Measurements from ENCODE around the gene GDPD1.
"Not testable (repeated sequence)": the region's sequence is repeated elsewhere in the genome, so short reads cannot be mapped to it uniquely, and the experiment has no call there.

Gene GDPD1

DNA sequence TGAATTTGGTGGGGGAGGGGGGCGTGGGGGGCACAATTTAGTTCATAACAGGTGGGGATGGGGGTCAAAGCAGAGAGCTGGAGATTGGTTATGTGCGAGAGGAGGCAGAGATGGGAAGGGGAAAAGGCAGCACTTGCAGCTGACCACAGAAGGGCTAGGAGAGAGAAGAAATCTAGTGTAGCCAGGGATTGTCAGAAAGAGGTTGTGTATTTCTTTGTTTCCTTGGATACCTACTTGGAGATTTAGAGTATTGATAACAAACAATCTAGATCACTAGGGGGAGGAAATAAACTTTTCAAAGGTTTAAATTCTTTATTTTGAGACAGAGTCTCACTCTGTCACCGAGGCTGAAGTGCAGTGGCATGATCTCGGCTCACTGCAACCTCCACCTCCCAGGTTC lies 64.0 kb downstream of the GDPD1 start:
- Histone ChIP-seq H3K9me3 (ENCODE audit: control insufficient read depth, low read length) (no peaks in the 10 kb centered on the region), H3K4me1 (ENCODE audit: control insufficient read depth, insufficient read depth, low read length, poor library complexity, severe bottlenecking) (no peaks in the 10 kb centered on the region), H3K27ac (ENCODE audit: insufficient read depth, low read length, poor library complexity, severe bottlenecking) (no peak overlapping the region), H3K36me3 (ENCODE audit: control insufficient read depth, insufficient read depth, low read length) (no peaks in the 10 kb centered on the region), H3K27me3 (replicated peaks; ENCODE audit: control insufficient read depth, insufficient read depth, low read length, poor library complexity, severe bottlenecking) (no peaks in the 10 kb centered on the region), H3K4me3 (ENCODE audit: insufficient read depth, low read depth, low read length, poor library complexity, severe bottlenecking) (no peak overlapping the region)
- DNase-seq: no peak

DNA sequence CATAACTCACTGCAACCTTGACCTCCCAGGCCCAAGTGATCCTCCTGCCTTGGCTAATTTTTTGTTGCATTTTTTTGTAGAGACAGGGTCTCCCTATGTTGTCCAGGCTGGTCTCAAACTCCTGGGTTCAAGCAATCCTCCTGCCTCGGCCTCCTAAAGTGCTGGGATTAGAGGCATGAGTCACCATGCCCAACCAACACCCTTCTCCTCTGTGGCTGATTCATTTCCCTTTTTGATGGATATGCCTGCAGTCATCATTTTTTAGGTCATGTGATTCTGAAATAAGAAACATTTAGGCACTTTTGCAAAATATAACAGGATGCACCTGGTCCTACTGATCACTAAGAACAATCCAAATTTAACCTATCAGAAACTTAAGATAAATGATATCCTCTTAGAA lies 67.1 kb downstream of the GDPD1 start:
- Histone ChIP-seq H3K27me3 (replicated peaks; ENCODE audit: control insufficient read depth, insufficient read depth, low read length, poor library complexity, severe bottlenecking) (no peaks in the 10 kb centered on the region), H3K36me3 (ENCODE audit: control insufficient read depth, insufficient read depth, low read length) (no peaks in the 10 kb centered on the region), H3K27ac (ENCODE audit: insufficient read depth, low read length, poor library complexity, severe bottlenecking) (no peak overlapping the region), H3K4me1 (ENCODE audit: control insufficient read depth, insufficient read depth, low read length, poor library complexity, severe bottlenecking) (no peaks in the 10 kb centered on the region), H3K9me3 (ENCODE audit: control insufficient read depth, low read length) (no peaks in the 10 kb centered on the region), H3K4me3 (ENCODE audit: insufficient read depth, low read depth, low read length, poor library complexity, severe bottlenecking) (no peak overlapping the region)
- DNase-seq: no peak

DNA sequence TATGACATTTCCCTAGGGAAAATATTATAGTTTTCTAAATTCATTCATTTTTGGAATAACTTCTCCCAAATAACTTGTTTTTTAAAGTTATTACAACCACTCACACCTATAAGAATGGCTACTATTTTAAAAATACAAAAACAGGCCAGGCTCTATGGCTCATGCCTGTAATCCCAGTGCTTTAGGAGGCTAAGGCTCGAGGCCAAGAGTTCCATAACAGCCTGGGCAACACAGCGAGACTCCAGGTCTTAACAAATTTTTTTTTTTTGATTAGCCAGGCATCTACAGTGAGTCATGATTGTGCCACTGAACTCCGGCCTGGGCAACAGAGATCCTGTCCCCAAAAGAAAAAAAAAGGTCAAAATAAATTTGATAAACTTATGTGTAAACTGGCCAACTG lies 67.6 kb downstream of the GDPD1 start:
- H3K27ac ChIP-seq (ENCODE audit: insufficient read depth, low read length, poor library complexity, severe bottlenecking): no peak overlapping the region
- DNase-seq: no peak

DNA sequence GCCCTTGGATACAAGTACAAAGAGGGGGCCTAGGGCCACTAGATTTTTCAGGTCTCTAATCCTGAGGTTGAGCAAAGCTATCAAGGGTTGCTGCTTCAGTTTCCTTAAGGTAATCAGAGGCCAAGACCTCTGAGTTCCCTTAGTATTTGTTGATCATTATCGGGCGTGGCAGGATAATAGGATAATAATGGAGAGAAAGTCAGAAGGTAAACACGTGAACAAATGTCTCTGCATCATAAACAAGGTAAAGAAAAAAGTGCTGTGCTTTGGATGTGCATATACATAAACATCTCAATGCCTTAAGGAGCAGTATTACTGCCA lies 69.6 kb downstream of the GDPD1 start:
- Histone ChIP-seq H3K9me3 (ENCODE audit: control insufficient read depth, low read length) (no peaks in the 10 kb centered on the region), H3K36me3 (ENCODE audit: control insufficient read depth, insufficient read depth, low read length) (no peaks in the 10 kb centered on the region), H3K27me3 (replicated peaks; ENCODE audit: control insufficient read depth, insufficient read depth, low read length, poor library complexity, severe bottlenecking) (no peaks in the 10 kb centered on the region), H3K4me3 (ENCODE audit: insufficient read depth, low read depth, low read length, poor library complexity, severe bottlenecking) (no peak overlapping the region), H3K27ac (ENCODE audit: insufficient read depth, low read length, poor library complexity, severe bottlenecking) (no peak overlapping the region), H3K4me1 (ENCODE audit: control insufficient read depth, insufficient read depth, low read length, poor library complexity, severe bottlenecking) (no peaks in the 10 kb centered on the region)
- DNase-seq: no peak

More for the DNA sequence above, 67.6 kb downstream of the GDPD1 start:
- Histone ChIP-seq H3K9me3 (ENCODE audit: control insufficient read depth, low read length) (no peaks in the 10 kb centered on the region), H3K4me3 (ENCODE audit: insufficient read depth, low read depth, low read length, poor library complexity, severe bottlenecking) (no peak overlapping the region), H3K4me1 (ENCODE audit: control insufficient read depth, insufficient read depth, low read length, poor library complexity, severe bottlenecking) (no peaks in the 10 kb centered on the region), H3K27me3 (replicated peaks; ENCODE audit: control insufficient read depth, insufficient read depth, low read length, poor library complexity, severe bottlenecking) (no peaks in the 10 kb centered on the region), H3K36me3 (ENCODE audit: control insufficient read depth, insufficient read depth, low read length) (no peaks in the 10 kb centered on the region)

DNA sequence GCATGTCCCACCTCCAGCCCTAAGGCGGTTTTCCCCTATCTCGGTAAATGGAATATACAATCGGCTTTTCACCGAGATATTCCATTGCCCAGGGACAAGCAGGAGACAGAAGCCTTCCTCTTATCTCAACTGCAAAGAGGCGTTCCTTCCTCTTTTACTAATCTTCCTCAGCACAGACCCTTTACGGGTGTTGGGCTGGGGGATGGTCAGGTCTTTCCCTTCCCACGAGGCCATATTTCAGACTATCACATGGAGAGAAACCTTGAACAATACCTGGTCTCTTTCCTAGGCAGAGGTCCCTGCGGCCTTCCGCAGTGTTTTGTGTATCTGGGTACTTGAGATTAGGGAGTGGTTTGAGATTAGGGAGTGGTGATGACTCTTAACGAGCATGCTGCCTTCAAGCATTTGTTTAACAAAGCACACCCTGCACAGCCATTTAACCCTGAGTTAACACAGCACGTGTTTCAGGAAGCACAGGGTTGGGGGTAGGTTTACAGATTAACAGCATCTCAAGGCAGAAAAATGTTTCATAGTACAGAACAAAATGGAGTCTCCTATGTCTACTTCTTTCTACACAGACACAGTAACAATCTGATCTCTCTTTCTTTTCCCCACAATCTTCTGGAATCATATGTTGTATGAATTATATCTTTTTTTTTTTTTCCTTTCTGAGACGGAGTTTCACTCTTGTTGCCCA lies 70.1 kb downstream of the GDPD1 start:
- not testable (repeated sequence) for H3K36me3 ChIP-seq (ENCODE audit: control insufficient read depth, insufficient read depth, low read length); DNase-seq; H3K4me3 ChIP-seq (ENCODE audit: insufficient read depth, low read depth, low read length, poor library complexity, severe bottlenecking); H3K9me3 ChIP-seq (ENCODE audit: control insufficient read depth, low read length); H3K27me3 ChIP-seq (replicated peaks; ENCODE audit: control insufficient read depth, insufficient read depth, low read length, poor library complexity, severe bottlenecking); H3K27ac ChIP-seq (ENCODE audit: insufficient read depth, low read length, poor library complexity, severe bottlenecking); H3K4me1 ChIP-seq (ENCODE audit: control insufficient read depth, insufficient read depth, low read length, poor library complexity, severe bottlenecking)

DNA sequence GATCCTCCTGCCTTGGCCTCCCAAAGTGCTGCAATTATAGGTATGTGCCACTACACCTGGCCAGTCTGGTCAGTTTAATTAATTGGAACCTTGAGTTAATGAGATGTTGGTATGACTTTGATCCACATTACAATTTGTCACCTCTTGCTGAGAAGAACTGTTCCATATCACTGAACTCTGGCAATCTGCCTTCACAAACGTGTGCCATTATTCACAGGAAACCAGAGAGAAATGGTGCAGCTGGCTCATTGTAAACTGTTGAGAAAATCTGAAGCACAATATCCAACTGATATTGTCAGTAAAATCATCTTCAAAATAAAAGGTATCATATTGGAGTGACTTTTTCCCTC lies 71.8 kb downstream of the GDPD1 start:
- no peaks in the 10 kb centered on the region for H3K27me3 ChIP-seq (replicated peaks; ENCODE audit: control insufficient read depth, insufficient read depth, low read length, poor library complexity, severe bottlenecking)
- no peaks in the 10 kb centered on the region for H3K36me3 ChIP-seq (ENCODE audit: control insufficient read depth, insufficient read depth, low read length)
- H3K4me3 ChIP-seq (ENCODE audit: insufficient read depth, low read depth, low read length, poor library complexity, severe bottlenecking): no peak overlapping the region
- no peak overlapping the region for H3K27ac ChIP-seq (ENCODE audit: insufficient read depth, low read length, poor library complexity, severe bottlenecking)
- H3K9me3 ChIP-seq (ENCODE audit: control insufficient read depth, low read length): no peaks in the 10 kb centered on the region
- H3K4me1 ChIP-seq (ENCODE audit: control insufficient read depth, insufficient read depth, low read length, poor library complexity, severe bottlenecking): no peaks in the 10 kb centered on the region
- no peak for DNase-seq

DNA sequence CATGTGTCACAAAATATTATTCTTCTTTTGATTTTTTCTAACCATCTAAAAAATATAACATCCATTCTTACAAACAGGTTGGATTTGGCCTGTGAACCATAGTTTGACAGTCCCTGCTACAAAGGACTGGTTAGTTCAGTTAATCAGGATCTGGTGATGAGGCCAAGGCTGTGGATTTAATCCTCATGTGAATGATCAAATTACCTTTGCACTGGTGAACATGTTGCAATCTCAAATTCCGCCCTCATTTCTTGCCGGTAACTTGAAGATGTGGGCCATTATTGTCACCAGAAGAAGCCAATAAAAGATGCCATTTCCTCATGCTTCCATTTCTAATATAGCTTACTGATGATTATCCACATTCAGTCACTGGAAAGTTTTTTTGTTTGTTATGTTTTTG lies 75.9 kb downstream of the GDPD1 start:
- no peaks in the 10 kb centered on the region for H3K4me1 ChIP-seq (ENCODE audit: control insufficient read depth, insufficient read depth, low read length, poor library complexity, severe bottlenecking)
- no peaks in the 10 kb centered on the region for H3K27me3 ChIP-seq (replicated peaks; ENCODE audit: control insufficient read depth, insufficient read depth, low read length, poor library complexity, severe bottlenecking)
- DNase-seq: no peak
- no peak overlapping the region for H3K4me3 ChIP-seq (ENCODE audit: insufficient read depth, low read depth, low read length, poor library complexity, severe bottlenecking)
- H3K36me3 ChIP-seq (ENCODE audit: control insufficient read depth, insufficient read depth, low read length): no peaks in the 10 kb centered on the region
- H3K27ac ChIP-seq (ENCODE audit: insufficient read depth, low read length, poor library complexity, severe bottlenecking): no peak overlapping the region
- no peaks in the 10 kb centered on the region for H3K9me3 ChIP-seq (ENCODE audit: control insufficient read depth, low read length)

DNA sequence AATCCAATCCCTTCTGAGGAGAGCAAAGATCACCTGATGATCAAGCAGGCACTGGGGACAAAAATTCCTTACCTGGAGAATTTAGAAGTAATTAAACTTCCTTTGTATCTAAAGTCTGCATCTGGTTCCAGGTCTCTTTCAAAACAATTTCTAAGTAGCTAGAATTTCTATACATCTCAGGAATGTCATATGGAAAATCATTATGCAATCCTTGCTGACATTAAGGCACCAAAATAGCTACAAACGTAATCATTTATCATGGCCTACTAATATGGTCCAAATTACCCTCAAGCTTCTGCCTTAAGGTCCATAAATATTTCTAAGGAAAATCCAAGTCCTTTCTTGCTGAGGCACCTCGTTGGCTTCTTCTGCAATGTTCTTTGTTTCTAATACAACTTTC lies 78.2 kb downstream of the GDPD1 start:
- Histone ChIP-seq H3K9me3 (ENCODE audit: control insufficient read depth, low read length) (no peaks in the 10 kb centered on the region), H3K4me3 (ENCODE audit: insufficient read depth, low read depth, low read length, poor library complexity, severe bottlenecking) (no peak overlapping the region), H3K27me3 (replicated peaks; ENCODE audit: control insufficient read depth, insufficient read depth, low read length, poor library complexity, severe bottlenecking) (no peaks in the 10 kb centered on the region), H3K4me1 (ENCODE audit: control insufficient read depth, insufficient read depth, low read length, poor library complexity, severe bottlenecking) (no peaks in the 10 kb centered on the region), H3K27ac (ENCODE audit: insufficient read depth, low read length, poor library complexity, severe bottlenecking) (no peak overlapping the region), H3K36me3 (ENCODE audit: control insufficient read depth, insufficient read depth, low read length) (no peaks in the 10 kb centered on the region)
- DNase-seq: no peak

DNA sequence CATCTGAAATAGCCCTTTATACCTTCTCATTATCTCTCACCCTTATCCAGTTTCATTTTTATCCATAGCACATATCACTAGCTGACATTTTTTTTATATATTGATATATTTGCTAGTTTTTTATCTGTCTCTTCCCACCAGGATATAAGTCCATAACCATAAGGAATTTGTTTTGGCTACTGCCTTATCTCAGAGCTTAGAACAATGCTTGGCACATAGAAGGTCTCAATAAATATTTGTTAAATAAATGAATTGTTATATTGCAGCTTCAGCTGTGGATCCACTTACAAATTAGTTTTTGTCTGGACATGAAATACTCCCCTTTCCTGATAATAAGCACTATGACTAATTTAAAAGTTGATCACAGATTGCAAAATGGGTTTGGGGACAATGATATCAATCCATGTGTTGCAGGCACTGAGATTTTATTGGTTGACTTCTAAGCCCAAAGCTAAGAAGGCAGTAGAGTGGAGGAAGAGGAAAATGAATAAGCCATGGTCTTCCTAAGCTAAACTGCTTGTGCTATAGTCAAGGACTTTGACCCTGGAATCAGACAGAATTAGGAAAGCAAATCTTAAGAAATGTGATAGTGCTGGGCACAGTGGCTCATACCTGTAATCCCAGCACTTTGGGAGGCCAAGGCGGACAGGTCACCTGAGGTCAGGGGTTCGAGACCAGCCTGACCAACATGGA lies 79.2 kb downstream of the GDPD1 start:
- no peak overlapping the region for H3K27ac ChIP-seq (ENCODE audit: insufficient read depth, low read length, poor library complexity, severe bottlenecking)
- H3K36me3 ChIP-seq (ENCODE audit: control insufficient read depth, insufficient read depth, low read length): no peaks in the 10 kb centered on the region
- H3K4me1 ChIP-seq (ENCODE audit: control insufficient read depth, insufficient read depth, low read length, poor library complexity, severe bottlenecking): no peaks in the 10 kb centered on the region
- no peaks in the 10 kb centered on the region for H3K9me3 ChIP-seq (ENCODE audit: control insufficient read depth, low read length)
- no peak for DNase-seq
- no peaks in the 10 kb centered on the region for H3K27me3 ChIP-seq (replicated peaks; ENCODE audit: control insufficient read depth, insufficient read depth, low read length, poor library complexity, severe bottlenecking)
- H3K4me3 ChIP-seq (ENCODE audit: insufficient read depth, low read depth, low read length, poor library complexity, severe bottlenecking): no peak overlapping the region

DNA sequence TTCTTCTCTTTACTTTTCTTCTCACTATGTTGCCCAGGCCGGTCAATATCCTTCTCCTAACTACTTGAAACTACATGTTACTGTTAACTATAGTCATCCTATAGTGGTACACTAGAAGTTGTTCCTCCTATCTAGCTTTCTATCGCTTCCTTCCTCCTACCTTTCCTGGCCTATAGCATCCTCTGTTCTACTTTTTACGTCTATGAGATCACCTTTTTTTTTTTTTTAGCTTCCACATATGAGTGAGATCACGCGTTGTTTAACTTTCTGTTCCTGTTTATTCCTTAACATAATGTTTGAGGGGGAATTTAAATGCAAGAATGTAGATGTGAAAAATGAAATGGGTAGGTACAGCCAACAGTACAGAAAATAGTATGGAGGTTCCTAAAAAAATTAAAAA lies 80.6 kb downstream of the GDPD1 start:
- no peak for DNase-seq
- Histone ChIP-seq H3K4me3 (ENCODE audit: insufficient read depth, low read depth, low read length, poor library complexity, severe bottlenecking) (no peak overlapping the region), H3K27ac (ENCODE audit: insufficient read depth, low read length, poor library complexity, severe bottlenecking) (no peak overlapping the region), H3K27me3 (replicated peaks; ENCODE audit: control insufficient read depth, insufficient read depth, low read length, poor library complexity, severe bottlenecking) (no peaks in the 10 kb centered on the region), H3K36me3 (ENCODE audit: control insufficient read depth, insufficient read depth, low read length) (no peaks in the 10 kb centered on the region), H3K9me3 (ENCODE audit: control insufficient read depth, low read length) (no peaks in the 10 kb centered on the region), H3K4me1 (ENCODE audit: control insufficient read depth, insufficient read depth, low read length, poor library complexity, severe bottlenecking) (no peaks in the 10 kb centered on the region)

Measured in effector memory CD4-positive, alpha-beta T cell (primary cell).